HEK293T (cell line): ENCODE measurements around the gene SAMHD1.

Experiments
- ARNT ChIP-seq: fragments of 450-650 bp; IDR thresholded peaks from 2 replicates; pipeline ENCODE4 v1.6.1; 2017; ENCODE audit warnings: mild to moderate bottlenecking
- BHLHE40 ChIP-seq: fragments of 450-650 bp; IDR thresholded peaks from 2 replicates; pipeline ENCODE4 v1.6.1; 2016; ENCODE audit warnings: mild to moderate bottlenecking, moderate library complexity, borderline replicate concordance
- ELF4 ChIP-seq: fragments of 450-650 bp; IDR thresholded peaks from 2 replicates; pipeline ENCODE4 v1.6.1; 2017; ENCODE audit warnings: antibody characterized with exemption

- TF ChIP-seq BHLHE40 (no peak), ARNT (no peak), ELF4 (no peak)
These were observed 23.2 kb upstream of the SAMHD1 start for GRCh38 chr20:36974660-36975059.
